HG03045 (cell line): Measurements from ENCODE around the gene DLGAP1.
"Not testable (repeated sequence)": the region's sequence is repeated elsewhere in the genome, so short reads cannot be mapped to it uniquely, and the experiment has no call there.

Source experiments
- ATAC-seq: cut with Tn5 transposase; IDR thresholded peaks from one replicate; pipeline ENCODE4 v1.9.1; 2021; ENCODE audit warnings: mild to moderate bottlenecking, moderate library complexity; ENCODE audit not compliant: unreplicated experiment

Gene DLGAP1

DNA sequence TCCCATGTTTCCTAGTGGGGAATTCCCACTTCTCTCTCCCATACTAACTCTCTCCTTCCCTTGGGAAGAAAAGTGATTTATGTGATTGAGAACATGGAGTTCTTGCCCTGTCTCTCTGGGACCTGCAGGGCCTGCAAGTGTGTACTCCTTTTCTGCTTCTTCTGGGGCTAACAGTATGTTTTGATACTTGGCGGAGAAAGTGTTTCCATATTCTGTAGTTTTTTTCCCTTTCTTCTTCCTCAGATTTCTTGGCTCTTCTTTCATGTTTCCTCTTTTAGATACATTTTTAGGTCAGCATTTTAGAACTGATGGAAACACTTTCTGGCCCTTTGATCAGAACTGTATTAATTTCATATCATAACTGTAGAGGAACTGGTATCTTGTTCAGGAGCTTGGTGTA, 352.2 kb downstream of the DLGAP1 start:
- no peak for ATAC-seq

DNA sequence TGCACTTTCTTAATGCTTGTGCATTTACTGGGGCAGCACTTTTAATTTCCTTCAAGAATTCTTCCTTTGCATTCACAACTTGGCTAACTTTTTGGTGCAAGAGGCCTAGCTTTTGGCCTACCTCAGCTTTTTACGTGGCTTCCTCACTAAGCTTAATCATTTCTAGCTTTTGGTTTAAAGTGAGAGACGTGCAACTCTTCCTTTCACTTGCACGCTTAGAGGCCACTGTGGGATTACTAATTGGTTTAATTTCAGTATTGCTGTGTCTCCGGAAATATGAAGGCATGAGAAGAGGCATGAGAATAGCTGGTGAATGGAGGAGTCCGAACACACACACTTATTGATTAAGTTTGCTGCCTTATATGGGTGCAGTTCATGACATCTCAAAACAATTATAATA, 354.1 kb downstream of the DLGAP1 start:
- no peak for ATAC-seq

DNA sequence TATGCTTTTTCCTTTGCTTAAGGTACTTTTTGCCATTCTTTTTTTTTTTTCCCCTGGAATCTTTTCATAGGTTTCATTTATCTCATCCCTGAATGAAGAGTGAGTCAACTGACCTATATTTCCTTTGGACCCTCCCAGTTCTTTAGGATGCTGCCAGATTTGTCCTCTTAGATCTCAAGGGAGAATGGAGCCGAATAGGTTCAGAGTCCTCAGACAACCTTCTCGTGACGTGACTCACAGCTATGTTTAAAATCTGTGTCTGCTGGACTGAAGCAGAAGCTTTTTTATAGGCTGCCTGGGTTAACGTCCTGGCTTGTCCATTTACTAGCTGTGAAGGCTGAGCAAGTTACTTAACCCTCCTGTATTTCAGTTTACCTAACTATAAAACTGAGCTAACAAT, 358.6 kb downstream of the DLGAP1 start:
- no peak for ATAC-seq

DNA sequence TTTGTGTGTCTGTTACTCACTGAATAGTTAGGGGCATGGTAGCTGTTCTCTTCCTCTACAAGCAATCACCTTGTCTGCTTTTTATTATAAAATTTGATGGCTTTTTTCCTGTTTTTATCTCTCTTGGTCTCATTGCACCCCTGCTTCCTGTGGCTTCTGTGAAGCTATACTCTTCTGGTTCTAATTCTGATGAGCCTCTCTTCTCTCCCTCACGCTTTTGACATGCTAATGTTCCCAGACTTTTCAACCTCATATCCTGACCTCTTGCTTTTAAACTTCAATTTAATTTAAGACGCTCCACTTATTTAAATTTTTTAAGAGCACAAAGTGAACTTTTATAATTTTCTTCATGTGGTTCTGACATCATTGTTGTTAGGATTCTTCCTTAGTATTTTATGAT, 361.4 kb downstream of the DLGAP1 start:
- ATAC-seq: no peak

DNA sequence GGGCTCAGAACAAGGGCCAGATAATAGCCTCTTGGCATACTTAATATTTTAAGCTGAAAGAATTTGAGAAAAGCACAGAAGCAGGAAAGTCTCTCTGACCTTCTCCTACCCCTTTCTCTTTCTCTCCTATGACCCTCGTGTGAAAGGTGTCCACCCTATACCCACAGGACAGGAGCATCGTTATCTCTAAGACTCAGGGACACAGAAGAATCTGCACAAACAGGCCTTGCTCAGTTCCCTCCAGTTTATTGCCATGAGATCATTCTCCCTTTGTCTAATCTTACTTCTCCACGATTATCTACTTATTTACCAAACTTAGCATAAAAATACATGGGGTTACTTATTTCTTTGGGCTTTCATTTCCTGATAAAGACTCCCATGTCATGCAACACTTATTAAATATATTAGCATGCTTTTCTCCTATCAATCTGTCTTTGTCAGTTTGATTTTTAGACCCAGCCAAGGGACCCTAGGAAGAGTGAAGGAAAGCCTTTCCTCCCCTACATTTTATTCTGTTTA, 370.7 kb downstream of the DLGAP1 start:
- ATAC-seq: no peak

DNA sequence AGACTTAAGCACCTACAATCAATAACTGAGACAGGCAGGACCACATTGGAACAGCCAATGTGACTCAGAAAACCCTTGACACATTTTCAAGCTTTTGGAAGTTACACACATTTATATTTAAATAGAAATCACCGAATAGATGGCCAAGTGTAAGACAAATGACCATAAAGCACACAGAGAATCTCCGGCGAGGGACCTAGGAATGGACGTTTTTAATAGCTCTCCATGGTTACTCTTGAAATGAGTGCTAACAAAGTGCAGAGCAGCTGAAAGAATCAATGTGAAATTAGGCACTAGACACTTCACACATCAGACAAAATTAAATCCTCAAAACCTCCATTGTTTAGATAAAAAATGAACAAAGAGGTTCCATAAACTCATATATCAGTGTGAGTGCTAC, 376.9 kb downstream of the DLGAP1 start:
- ATAC-seq: no peak

DNA sequence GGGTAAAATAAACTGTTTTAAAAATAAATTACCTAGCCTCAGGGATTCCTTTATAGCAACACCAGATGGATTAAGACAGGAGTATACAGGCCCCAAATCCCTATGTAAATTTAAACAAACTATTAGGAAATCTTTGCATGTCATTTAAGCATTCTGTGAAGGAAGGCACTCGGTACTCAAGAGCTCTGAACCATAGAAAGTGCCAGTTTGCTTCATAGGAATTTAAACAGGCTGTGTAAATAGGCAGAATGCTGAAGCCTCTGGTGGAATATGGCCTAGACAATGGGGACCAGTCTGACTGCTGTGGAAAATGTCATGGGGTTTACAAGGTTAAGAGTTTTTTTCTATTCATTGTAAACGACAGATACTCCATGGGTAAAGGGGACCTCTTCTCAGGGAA, 377.4 kb downstream of the DLGAP1 start:
- no peak for ATAC-seq

DNA sequence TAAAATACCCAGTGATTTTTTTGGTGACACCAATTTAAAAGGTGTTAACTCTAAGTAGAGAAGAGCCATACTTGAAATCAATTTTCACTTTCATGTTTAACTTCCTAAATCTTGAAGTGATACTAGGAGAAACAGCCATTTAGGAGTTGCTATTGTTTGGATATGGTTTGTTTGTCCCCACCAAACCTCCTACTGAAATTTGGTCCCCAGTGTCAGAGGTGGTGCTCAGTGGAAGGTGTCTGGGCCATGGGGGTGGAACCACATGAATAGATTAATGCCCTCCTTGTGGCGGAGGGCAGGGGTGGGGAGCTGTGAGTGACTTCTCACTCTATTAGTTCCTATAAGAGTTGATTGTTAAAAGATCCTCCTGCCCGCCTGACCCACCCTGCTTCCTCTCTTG, 377.9 kb downstream of the DLGAP1 start:
- no peak for ATAC-seq

DNA sequence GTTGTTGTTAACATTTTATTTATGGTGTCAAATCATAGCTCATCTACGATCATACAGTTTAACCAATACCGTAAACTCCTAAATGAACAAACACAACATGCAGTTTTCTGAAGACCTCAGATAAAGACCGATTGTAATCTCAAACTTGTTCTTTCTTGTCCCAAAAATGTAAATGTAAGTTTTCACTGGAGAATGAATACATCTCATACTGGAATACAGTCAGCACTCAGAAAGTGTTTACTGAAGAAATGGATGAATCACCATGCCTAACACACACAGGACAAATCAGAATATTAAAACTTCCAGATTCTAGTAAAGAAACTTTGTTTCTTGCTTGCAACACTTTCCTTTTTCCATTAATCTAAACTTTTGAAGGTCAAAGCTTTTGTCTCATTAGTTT, 380.5 kb downstream of the DLGAP1 start:
- ATAC-seq: no peak

DNA sequence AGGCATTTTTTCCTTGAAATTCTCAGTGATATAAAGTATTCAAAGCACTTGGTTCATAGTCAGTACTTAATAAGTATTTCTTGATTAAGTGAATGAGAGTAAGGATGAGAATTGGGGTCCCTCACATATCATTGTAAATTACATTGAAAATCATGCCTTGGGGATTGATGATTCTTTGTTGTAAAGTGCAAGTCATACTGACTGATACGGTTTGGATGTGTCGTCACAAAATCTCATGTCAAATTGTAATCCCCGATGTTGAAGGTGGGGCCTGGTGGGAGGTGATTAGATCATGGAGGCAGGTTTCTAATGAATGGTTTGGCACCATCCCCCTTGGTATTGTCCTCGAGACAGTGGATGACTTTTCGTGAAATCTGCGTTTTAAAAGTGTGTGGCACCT, 385.9 kb downstream of the DLGAP1 start:
- no peak for ATAC-seq

DNA sequence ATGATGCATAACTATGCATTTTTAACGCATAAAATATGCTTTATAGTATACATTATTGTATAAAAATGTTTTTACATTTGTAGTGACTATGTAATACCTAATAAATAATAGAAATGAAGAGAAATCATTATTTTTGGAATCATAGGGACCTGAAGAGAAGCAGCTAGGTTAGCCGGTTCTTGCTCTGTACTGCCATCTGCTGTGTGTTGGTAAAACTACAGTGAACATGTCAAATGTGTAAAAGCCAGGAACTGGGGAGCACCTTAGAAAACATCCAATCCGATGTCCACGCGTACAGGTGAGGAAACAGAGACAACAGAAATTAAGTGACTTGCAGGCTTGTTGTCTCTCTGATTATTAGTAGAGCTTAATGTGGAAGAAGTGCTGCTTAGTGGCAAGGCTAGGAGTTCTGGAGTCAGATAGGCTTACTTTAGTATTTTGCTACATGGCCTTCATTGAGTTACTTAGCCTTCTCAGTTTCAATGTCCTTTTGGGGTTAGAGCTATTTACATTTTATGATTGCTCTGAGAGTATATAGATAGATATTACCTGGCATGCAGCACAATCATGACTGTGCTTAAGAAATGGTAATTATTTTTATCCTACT, 386.5 kb downstream of the DLGAP1 start:
- no peak for ATAC-seq

DNA sequence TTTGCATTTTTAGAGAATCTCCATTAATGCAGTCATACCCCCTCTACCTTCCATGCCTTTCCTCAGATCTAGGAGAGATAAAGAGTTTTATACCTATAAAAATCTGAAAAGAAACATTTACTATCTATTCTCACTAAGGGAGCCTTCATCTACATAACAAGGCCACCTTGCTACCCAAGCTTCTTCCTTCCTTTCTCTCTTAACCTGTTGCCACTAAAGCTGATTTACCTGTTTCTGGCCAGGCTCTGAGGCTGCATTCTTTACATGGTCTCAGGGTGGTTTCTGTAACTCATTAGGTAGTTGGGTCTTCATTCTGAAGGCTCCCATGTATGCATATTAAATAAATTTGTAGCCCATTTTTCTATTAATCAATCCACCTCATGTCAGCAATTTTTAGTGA, 391.6 kb downstream of the DLGAP1 start:
- ATAC-seq: no peak

DNA sequence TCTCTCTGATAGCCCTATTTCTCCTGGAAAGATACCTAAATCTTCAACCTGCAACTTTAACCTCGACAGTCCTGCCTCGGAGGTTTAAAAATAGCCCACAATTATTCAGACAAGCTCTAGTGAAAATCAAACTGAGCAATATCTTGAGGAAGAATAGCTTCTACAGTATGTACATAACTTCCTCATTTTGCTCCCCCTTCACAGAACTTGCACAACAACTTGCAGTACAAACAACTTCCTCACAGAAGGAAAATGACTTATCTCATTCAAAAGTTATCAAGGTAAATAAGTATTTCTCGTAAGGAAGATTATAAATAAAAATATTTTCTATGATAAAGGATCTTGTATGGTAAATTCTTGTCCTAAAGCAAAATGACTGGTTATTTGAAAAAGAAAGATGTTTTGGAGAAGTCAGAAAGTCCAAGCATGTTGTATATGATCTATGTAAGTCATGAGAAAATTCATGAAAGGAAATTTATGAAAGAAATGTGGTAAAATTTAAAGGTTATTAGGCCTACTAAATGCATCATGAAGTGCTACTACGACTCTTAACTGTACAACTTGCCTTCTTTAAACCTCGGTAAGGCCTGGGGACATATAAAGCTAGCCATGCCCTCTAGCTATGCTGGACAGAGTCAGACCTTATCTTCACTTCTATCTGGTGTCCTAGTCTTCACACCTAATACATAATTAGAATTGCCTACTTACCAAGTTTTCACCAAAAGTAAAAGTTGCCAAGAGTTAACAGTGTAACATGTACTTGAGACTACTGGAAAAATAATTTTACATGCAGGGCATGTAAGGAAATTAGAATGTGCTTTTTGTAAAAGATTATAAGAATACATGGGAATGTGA, 394.5 kb downstream of the DLGAP1 start:
- ATAC-seq: no peak

DNA sequence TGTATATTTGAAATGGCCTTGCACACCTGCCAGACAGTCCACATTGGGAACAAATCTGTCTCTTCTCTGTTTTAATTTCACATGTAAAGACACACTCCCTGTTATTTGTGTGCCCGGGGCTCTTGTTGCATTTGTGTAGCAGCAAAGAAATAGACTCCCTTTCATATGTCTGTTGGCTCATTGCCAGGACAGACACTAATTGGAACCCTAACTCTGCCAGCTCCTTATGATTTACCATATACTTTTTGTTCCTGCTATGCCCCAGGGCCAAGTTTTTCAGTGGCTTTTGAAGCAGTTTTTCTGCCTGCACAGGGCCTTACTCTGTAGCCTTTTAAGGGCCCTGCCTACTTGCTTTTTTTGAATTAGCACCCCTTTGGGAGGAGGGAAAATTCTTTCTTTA, 396.9 kb downstream of the DLGAP1 start:
- ATAC-seq: no peak

DNA sequence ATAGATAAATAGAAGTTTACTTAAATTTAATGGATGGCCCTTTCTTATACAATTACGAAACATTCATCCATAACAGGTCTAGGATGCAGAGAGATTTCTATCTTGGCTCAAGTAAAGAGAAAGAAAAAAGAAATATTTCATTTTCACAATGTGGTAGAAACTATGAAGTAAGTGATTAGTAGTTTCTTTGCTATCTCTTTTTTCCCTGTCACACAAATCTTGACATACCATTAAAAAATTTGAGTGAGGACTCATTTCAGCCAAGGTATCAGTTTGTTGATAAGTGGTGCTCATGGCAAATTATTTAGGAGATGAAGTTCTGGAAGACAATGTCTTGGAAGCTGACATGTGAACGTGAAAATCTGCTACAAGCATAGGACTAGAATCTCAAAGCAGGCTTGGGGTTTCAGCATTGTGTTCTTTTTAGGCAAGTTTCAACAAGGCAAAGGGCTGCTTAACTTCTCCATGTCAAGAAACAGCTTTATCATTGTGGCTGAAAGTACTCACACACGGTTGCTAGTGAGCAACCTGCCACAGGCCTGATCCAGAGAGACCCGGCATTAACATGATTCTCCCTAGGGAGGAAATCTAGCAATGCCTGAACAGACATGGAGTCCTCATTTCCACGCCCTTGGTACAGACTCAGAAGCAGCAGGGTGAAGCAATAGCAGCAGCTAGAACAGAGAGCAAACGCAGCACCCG, 414.6 kb downstream of the DLGAP1 start:
- no peak for ATAC-seq

DNA sequence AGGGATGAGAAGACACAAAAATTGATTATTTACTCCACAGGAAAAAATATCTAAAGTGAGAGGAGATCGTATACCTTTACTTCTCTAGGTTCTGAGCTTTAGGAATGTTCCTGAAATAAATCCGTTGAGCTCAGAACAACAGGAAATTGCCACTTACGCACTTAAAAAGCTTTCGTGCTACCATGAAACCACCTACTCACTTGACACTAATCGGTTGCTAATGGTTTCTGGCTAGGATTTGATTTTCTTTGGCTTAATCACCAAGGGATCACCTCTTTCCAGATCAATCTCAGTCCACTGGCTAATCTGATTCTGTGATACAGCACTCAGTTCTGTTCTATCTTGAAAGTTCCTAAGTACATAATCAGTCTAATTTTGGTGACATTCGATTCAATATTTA, 419.6 kb downstream of the DLGAP1 start:
- ATAC-seq: no peak

DNA sequence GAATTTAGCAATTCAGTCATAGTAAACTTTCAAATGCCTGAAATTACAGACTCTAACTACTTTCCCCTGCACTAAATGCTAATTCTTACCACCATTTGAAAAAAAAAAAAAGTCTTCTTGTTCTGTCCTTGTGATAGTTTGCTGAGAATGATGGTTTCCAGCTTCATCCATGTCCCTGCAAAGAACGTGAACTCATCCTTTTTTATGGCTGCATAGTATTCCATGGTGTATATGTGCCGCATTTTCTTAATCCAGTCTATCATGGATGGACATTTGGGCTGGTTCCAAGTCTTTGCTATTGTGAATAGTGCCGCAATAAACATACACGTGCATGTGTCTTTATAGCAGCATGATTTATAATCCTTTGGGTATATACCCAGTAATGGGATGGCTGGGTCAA, 420.3 kb downstream of the DLGAP1 start:
- ATAC-seq: not testable (repeated sequence)

DNA sequence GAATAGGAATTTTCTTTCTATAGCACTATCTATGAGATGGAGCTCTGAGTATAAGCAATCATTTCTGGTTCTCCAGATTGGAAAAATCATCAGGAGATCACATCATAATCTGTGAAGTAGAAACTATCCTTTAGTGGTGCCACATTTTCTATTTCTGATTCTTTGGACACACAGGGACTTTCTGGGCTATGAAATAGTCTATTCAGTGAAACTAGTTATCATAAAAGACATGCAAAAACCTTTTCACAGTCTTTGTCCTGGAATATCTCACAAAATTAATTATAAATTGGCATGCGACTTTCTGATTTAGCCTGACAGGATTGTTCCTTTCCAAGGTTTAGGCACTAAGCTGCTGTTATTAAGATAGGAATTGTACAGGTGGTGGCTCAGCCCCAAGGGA, 428.6 kb downstream of the DLGAP1 start:
- no peak for ATAC-seq

DNA sequence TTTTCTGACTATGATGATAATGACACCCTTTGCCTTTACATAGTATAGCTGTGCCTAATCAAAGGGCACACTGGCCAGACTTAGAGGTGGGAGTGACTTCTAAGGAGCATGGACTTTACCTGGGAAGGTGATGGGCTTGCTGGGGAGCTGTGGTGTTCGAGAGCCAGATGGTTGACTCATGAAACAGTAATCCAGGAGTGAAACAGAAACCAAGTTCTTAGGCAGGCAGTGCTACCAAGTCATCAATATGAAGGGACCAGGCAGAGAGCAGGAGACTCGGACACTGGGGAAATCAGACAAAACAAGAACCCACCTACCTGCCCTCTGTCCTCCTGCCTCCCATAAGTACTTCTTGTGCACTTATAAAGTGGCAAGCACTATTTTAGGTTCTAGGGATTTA, 430.4 kb downstream of the DLGAP1 start:
- ATAC-seq: no peak

DNA sequence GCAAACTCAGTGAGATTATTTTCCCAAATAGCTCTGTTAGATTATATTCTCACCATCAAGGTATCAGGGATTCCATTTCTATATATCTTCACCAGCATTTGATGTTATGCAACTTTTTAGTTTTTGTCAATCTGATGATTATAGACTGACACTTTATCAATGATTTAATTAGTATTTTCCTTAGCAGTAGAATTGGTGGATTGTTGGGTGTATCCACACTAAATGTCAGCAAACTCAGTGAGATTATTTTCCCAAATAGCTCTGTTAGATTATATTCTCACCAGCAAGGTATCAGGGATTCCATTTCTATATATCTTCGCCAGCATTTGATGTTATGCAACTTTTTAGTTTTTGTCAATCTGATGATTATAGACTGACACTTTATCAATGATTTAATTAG, 432.4 kb downstream of the DLGAP1 start:
- ATAC-seq: not testable (repeated sequence)

DNA sequence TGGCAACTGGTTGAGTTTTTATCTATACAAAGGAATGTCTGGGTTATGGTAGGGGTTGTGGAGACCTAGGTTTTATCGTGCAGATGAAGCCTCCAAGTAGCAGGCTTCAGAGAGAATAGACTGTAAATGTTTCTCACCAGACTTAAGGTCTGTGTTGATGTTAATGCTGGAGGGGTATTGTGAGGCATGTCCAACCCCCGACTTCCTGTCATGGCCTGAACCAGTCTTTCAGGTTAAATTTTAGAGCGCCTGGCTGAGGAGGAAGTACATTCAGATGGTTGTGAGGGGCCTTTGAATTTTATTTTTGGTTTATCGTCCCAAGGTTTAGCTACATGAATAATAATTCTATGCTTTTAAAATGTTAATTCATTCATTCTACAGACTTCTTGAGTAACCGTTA, 435.1 kb downstream of the DLGAP1 start:
- no peak for ATAC-seq

DNA sequence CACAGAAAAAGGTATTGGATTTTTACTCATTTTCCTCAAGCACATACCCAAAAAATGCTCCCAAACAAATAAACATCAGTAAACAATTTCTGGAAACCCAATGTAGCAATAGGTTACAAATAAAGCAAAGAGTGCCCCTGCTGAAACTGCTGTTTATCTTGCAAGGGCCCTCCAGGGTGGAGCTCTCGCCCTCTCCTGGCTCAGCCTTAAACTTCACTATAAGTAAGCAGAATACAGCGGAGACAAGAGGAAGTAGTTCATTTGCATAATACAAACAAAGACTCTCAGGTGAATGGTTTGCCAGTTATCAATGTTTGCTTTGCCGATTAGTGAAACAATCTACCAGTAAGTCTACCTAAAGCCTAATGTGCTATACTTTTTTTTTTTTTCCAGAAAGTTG, 437.6 kb downstream of the DLGAP1 start:
- ATAC-seq: no peak
